ENCODE results near the gene KAT2A. TPM values are rescaled to one million over a fixed set of nuclear protein-coding genes. Genes with fewer than 3 reads are reported as not detected.

Gene KAT2A
- total and polyA plus RNA-seq, 12 donors = 16.0 to 671 (median 57.3) TPM

GRCh38 chr17:42130310-42130936, 9.3 kb upstream of the KAT2A start:
- no peak for DNase-seq
- WGBS, 4 donors = 84 to 89% (median 88%) methylated on average over 9 to 16 of the region's 16 CpGs
- no peaks in the 10 kb centered on the region for H3K9me3 ChIP-seq (replicated peaks in 1 of 3)
- peak overlapping the region in 4 of 5 donors; percentile 63 to 93 (median 75) for H3K27ac ChIP-seq
- peaks cover 49 to 67% of the 10 kb centered on the region in 2 donors for H3K4me1 ChIP-seq (replicated peaks in 1 of 2)
- peaks cover 0 to 49% of the 10 kb centered on the region in 2 donors for H3K36me3 ChIP-seq (replicated peaks in 1 of 2)
- H3K4me3 ChIP-seq = no peak overlapping the region
- TF ChIP-seq POLR2A (IDR thresholded peaks at IDR 0.05) = no peak
- TF ChIP-seq, protein P1, sequence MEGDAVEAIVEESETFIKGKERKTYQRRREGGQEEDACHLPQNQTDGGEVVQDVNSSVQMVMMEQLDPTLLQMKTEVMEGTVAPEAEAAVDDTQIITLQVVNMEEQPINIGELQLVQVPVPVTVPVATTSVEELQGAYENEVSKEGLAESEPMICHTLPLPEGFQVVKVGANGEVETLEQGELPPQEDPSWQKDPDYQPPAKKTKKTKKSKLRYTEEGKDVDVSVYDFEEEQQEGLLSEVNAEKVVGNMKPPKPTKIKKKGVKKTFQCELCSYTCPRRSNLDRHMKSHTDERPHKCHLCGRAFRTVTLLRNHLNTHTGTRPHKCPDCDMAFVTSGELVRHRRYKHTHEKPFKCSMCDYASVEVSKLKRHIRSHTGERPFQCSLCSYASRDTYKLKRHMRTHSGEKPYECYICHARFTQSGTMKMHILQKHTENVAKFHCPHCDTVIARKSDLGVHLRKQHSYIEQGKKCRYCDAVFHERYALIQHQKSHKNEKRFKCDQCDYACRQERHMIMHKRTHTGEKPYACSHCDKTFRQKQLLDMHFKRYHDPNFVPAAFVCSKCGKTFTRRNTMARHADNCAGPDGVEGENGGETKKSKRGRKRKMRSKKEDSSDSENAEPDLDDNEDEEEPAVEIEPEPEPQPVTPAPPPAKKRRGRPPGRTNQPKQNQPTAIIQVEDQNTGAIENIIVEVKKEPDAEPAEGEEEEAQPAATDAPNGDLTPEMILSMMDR (IDR thresholded peaks at IDR 0.05) = no peak
- intact Hi-C loops (cut with DNase I) = no loop called here
- H3K27me3 ChIP-seq = no peaks in the 10 kb centered on the region

DNA sequence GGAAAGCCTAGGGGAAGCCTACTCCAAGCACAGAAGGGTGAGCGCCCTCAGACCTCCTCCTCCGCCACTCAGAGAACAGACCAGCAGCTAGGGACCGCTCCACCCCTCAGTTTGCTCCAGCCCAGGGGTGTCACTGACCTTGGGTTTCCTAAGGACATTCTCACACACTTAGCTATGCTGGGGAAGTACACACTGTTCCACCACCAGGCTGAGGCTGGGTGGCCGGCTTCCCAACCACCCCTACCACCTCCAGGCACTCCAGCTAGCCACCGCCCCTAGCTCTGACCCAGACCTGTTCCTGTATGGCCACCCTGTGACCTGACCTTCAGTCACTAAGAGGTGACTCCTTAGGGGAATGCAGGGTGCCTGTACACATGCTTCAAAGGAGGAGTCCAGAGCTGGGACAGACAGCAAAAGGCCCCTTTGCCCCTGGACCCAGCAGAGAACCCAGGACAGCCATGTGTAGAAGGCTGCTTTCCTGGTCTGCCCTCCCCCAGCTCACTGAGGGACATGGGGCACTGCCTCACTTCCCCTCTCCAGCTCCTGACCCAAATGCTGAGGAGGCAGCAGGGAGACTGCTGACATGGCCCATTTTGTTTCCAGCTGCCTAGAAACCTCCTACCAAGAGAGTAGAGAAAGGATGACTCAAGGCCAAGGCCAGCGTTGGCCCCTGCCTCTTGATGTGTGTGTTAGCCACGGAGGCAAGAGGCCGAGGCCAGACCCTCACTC, 8.1 kb upstream of the KAT2A start:
- peak in 6 of 7 donors; percentile 60 to 82 (median 71) for DNase-seq
- TF ChIP-seq POLR2A (IDR thresholded peaks at IDR 0.05) = no peak
- TF ChIP-seq, protein P1 (IDR thresholded peaks at IDR 0.05) = peak in 2 of 6 experiments; percentile 6 to 26
- Histone ChIP-seq H3K4me3 (no peak overlapping the region), H3K27me3 (no peaks in the 10 kb centered on the region), H3K27ac (peak overlapping the region; percentile 63 to 93 (median 68)), H3K9me3 (replicated peaks in 1 of 3) (no peaks in the 10 kb centered on the region), H3K4me1 (replicated peaks in 1 of 2) (peaks cover 43 to 55% of the 10 kb centered on the region in 2 donors), H3K36me3 (replicated peaks in 1 of 2) (peaks cover 0 to 53% of the 10 kb centered on the region in 2 donors)
- 46 to 51% (median 50%) methylated on average over 5 to 8 of the region's 8 CpGs for WGBS, 4 donors
- intact Hi-C loops (cut with DNase I) = loop anchor here in 1 of 2 donors (5.0 kb wide), 1 partner anchor 53 kb away; the partner anchor contains the start of gene KCNH4

DNA sequence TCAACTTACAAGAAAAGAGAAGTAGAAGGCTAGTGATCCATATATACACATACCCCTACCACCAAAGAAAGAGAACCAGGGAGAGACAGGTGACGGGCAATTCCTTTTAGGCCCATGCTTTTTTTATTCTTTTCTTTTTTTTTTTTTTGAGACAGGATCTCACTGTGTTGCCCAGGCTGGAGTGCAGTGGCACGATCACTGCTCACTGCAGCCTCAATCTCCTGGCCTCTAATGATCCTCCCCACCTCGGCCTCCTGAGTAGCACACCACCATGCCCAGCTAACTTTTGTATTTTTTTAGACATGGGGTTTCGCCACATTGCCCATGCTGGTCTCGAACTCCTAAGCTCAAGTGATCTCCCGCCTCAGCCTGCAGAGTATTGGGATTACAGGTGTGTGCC, 6.2 kb upstream of the KAT2A start:
- TF ChIP-seq, protein P1 (IDR thresholded peaks at IDR 0.05) = no peak
- TF ChIP-seq POLR2A (IDR thresholded peaks at IDR 0.05) = no peak
- Histone ChIP-seq H3K4me1 (replicated peaks in 1 of 2) (peaks cover 27 to 38% of the 10 kb centered on the region in 2 donors), H3K27ac (no peak overlapping the region), H3K9me3 (replicated peaks in 1 of 3) (no peaks in the 10 kb centered on the region), H3K36me3 (replicated peaks in 1 of 2) (peaks cover 0 to 53% of the 10 kb centered on the region in 2 donors), H3K27me3 (no peaks in the 10 kb centered on the region), H3K4me3 (no peak overlapping the region)
- intact Hi-C loops (cut with DNase I) = loop anchor here in 1 of 2 donors (5.0 kb wide), 1 partner anchor 55 kb away; the partner anchor contains the start of gene KCNH4
- no peak for DNase-seq
- WGBS, 4 donors = 84 to 97% (median 94%) methylated on average over 6 of the region's 6 CpGs

- intact Hi-C loops (cut with DNase I) = loop anchor here in 1 of 2 donors (5.0 kb wide), 1 partner anchor 55 kb away; the partner anchor contains the start of gene KCNH4
- H3K4me3 ChIP-seq = no peak overlapping the region
- WGBS, 4 donors = 77 to 92% (median 87%) methylated on average over 2 to 3 of the region's 3 CpGs
- peaks cover 25 to 33% of the 10 kb centered on the region in 2 donors for H3K4me1 ChIP-seq (replicated peaks in 1 of 2)
- H3K36me3 ChIP-seq (replicated peaks in 1 of 2) = peaks cover 0 to 53% of the 10 kb centered on the region in 2 donors
- H3K27ac ChIP-seq = no peak overlapping the region
- H3K27me3 ChIP-seq = no peaks in the 10 kb centered on the region
- DNase-seq = no peak
- H3K9me3 ChIP-seq (replicated peaks in 1 of 3) = no peaks in the 10 kb centered on the region
- no peak for TF ChIP-seq POLR2A (IDR thresholded peaks at IDR 0.05)
- TF ChIP-seq, protein P1 (IDR thresholded peaks at IDR 0.05) = no peak
These were observed 5.7 kb upstream of the KAT2A start for GRCh38 chr17:42126836-42127235.

All from adrenal gland (tissue), 12 donors.